ENCODE measurements around the gene GOLGA8G.
"Not testable (repeated sequence)": the region's sequence is repeated elsewhere in the genome, so short reads cannot be mapped to it uniquely, and the experiment has no call there.

GOLGA8G gene, protein sequence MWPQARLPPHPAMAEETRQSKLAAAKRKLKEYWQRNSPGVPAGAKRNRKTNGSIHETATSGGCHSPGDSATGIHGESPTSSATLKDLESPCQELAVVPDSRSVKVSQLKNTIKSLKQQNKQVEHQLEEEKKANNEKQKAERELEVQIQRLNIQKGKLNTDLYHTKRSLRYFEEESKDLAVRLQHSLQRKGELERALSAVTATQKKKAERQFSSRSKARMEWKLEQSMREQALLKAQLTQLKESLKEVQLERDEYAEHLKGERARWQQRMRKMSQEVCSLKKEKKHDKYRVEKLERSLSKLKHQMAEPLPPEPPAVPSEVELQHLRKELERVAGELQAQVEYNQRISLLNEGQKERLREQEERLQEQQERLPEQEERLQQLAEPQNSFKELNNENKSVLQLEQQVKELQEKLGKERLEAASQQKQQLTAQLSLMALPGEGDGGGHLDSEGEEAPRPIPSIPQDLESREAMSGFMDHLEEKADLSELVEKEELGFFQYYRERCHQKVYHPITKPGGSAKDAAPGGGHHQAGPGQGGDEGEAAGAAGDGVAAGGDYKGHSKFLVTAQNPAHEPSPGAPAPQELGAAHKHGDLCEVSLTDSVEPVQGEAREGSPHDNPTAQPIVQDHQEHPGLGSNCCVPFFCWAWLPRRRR

DNA sequence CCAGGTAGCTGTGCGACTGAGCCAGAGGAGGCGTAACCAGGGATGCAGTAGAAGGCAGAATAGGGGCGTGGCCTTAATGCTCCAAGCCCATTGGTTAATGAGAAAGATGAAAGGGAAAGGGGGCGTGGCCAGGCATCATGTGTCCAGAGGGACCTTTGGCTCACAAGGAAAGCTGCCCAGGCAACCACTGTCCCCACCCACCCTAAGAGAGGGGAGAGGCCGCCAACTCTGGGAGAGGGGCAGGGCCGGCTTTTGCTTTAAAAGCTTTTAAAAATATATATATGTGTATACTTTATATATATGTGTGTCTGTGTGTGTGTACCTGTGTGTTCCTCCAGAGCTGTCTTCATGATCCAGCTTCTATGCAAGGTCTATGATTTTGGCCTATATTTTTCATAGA is at the start of gene GOLGA8G:
TSS of gene GOLGA8G (minus strand) at position 18 of the 400 bp plus-strand sequence. CDS start 62 bp downstream, outside the sequence.
- not testable (repeated sequence) for DNase-seq (ENCODE audit: low spot score)

DNA sequence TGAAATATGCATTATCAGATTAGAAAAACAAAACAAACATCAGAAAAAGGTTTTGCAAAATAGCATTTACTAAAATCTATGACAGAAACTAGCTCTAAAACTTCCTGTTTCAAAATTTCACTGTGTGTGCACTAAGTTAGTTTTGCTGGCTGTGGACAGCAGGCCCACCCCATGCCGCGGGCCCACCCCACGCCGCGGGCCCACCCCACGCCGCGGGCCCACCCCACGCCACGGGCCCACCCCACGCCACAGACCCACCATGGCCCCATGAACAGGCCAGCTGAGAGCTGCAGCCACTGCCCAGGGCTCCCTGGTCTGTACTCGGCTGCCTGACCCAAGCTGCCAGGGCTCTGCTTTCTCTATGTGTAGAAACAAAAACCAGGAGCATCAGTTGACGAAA is 40.6 kb upstream of the GOLGA8G start:
- not testable (repeated sequence) for DNase-seq (ENCODE audit: low spot score)

DNA sequence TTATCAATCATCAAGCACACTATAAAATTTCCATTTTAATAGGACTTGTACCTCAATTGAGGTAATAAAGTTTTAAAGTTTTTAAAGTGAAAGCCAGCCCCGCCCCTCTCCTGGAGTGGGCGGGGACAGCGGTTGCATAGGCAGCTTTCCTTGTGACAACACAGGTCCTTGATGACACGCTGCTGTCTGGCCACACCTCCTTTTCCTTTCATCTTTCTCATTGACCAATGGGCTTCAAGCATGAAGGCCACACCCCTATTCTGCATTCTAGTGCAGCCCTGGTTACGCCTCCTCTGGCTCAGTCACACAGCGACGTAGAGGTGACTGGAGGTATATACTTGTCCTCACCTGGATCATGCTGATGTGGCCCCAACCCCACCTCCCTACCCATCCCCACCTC is 20.5 kb upstream of the GOLGA8G start, which contains the start of gene GOLGA6L25:
TSS of gene GOLGA6L25 (plus strand) at position 301 of the 400 bp plus-strand sequence. CDS start at position 362, 61 bp downstream.
- DNase-seq (ENCODE audit: low spot score): not testable (repeated sequence)

DNA sequence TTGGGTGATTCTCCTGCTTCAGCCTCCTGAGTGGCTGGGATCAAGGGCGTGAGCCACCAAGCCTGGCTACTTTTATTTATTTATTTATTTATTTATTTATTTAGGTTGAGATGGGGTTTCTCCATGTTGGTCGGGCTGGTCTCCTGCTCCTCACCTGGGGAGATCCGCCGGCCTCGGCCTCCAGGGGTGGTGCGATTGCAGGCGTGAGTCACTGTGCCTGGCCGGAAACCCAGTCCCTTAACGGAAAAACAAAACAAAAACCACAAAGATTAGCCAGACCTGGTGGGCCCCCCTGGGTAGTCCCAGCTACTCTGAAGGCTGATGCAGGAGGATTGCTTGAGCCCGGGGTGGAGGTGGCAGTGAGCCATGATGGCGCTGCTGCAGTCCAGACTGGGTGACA is 17.6 kb downstream of the GOLGA8G start:
- DNase-seq (ENCODE audit: low spot score): not testable (repeated sequence)

DNA sequence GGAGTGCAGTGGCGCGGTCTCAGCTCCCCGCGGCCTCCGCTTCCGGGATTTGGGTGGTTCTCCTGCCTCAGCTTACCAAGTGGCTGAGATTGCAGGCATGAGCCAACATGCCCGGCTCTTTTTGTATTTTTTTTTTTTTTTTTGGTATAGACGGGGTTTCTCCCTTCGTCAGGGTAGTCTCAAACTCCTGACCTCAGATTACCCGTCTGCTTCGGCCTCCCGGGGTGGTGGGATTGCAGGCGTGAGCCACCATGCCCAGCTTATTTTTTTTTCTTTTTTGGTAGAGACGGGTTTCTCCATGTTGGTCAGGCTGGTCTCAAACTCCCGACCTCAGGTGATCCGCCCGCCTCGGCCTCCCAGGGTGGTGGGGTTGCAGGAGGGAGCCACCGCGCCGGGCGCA is 18.6 kb downstream of the GOLGA8G start:
- not testable (repeated sequence) for DNase-seq (ENCODE audit: low spot score)

DNA sequence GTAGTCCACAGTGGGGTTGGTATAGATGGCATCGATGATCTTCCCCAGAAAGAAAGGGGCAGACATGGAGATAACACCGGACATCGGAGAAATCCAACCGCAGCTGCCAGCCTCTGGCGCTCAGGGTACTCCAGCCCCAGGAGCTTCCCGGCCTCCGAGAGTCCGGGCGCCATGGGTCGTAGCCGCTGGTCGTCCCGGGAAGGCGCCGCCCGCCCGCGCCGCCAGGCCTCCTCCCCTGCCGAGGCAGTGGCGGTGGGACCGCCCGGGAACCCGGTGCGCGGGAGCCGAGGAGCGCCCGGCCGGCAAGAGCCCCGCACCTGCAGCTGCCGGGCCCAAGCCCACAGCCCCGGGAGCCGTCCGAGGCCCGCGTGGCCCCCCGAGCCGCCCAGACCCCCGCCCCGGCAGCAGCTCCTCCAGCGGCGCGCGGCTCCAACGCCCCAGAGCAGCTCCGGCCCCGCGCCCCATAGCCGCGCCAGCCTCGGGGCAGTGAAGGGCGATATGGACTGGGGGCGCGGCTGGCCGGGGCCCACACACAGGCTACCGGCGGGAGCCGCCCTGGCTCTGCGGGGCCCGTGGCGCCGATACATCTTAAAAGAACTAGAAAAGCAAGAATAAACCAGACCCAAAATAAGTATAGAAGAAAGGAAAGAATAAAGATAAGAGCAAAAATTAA is 24.4 kb downstream of the GOLGA8G start:
- DNase-seq (ENCODE audit: low spot score): not testable (repeated sequence)

DNA sequence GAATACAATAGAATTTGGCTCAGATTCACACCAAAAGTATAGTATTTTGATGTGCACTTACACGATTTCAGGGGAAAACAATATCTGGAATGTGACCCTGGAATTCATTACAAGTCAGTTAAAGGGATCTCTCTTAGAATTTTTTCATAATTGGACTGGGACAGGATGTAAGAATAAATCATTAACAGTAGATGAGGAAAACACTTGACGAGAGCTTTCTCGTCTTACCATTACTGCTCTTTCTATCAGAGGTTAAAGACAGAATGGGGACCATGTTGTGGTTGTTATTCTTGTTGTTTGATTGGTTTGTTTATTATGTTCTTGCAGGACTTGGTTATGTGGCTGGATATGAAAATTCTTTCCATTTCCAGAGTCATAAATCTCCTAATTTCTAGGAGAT is 51.4 kb downstream of the GOLGA8G start:
- not testable (repeated sequence) for DNase-seq (ENCODE audit: low spot score)

Data from GM03348 (cell line).